ENCODE results near the gene NPTXR.

Gene NPTXR

GRCh38 chr22:38843657-38844314, at the start of gene NPTXR:
Gene NPTXR, minus strand, starts transcription at chr22:38844028.
- no peak for DNase-seq (ENCODE audit: low read depth in 2 of 2)

- no peak for DNase-seq (ENCODE audit: low read depth in 2 of 2)
Measured at GRCh38 chr22:38891256-38891655, 47.4 kb upstream of the NPTXR start.

- DNase-seq (ENCODE audit: low read depth in 2 of 2), result no peak
Measured at GRCh38 chr22:38890377-38890776, 46.5 kb upstream of the NPTXR start.

GRCh38 chr22:38886333-38886732, 42.5 kb upstream of the NPTXR start:
- no peak for DNase-seq (ENCODE audit: low read depth in 2 of 2)

- no peak for DNase-seq (ENCODE audit: low read depth in 2 of 2)
Measured at GRCh38 chr22:38882972-38883622, 39.3 kb upstream of the NPTXR start.

GRCh38 chr22:38881997-38882879, 38.4 kb upstream of the NPTXR start:
- no peak for DNase-seq (ENCODE audit: low read depth in 2 of 2)

- DNase-seq (ENCODE audit: low read depth in 2 of 2), result no peak
Measured at GRCh38 chr22:38881464-38881871, 37.6 kb upstream of the NPTXR start.

GRCh38 chr22:38879961-38880360, 36.1 kb upstream of the NPTXR start:
- DNase-seq (ENCODE audit: low read depth in 2 of 2), result no peak

GRCh38 chr22:38879108-38879729, 35.4 kb upstream of the NPTXR start:
- DNase-seq (ENCODE audit: low read depth in 2 of 2), result no peak

GRCh38 chr22:38878001-38878400, 34.2 kb upstream of the NPTXR start:
- no peak for DNase-seq (ENCODE audit: low read depth in 2 of 2)

- no peak for DNase-seq (ENCODE audit: low read depth in 2 of 2)
Measured at GRCh38 chr22:38874529-38875222, 30.8 kb upstream of the NPTXR start.

GRCh38 chr22:38873469-38874411, 29.9 kb upstream of the NPTXR start:
- DNase-seq (ENCODE audit: low read depth in 2 of 2), result peak; percentile 45 to 70

- no peak for DNase-seq (ENCODE audit: low read depth in 2 of 2)
Measured at GRCh38 chr22:38872831-38873248, 29.0 kb upstream of the NPTXR start.

GRCh38 chr22:38872172-38872830, 28.5 kb upstream of the NPTXR start, which contains the start of gene CBX6:
Gene CBX6, minus strand, starts transcription at chr22:38872216. Its CDS starts 26 bp downstream, at chr22:38872190.
- DNase-seq (ENCODE audit: low read depth in 2 of 2), result peak; percentile 85 to 91

GRCh38 chr22:38871360-38872171, 27.7 kb upstream of the NPTXR start:
- peak in 1 of 2 donors; percentile 12 for DNase-seq (ENCODE audit: low read depth in 2 of 2)

- no peak for DNase-seq (ENCODE audit: low read depth in 2 of 2)
Measured at GRCh38 chr22:38870791-38871359, 27.0 kb upstream of the NPTXR start.

- DNase-seq (ENCODE audit: low read depth in 2 of 2), result peak; percentile 65 to 75
Measured at GRCh38 chr22:38870312-38870741, 26.5 kb upstream of the NPTXR start.

- no peak for DNase-seq (ENCODE audit: low read depth in 2 of 2)
Measured at GRCh38 chr22:38869663-38870062, 25.8 kb upstream of the NPTXR start.

All from stimulated activated CD8-positive, alpha-beta memory T cell treated with anti-CD3 and anti-CD28 coated beads, Interleukin-15, amount 100 ng/mL, for 4 hours (primary cell).